ENCODE measurements around the gene COG2.
"Not testable (repeated sequence)": the region's sequence is repeated elsewhere in the genome, so short reads cannot be mapped to it uniquely, and the experiment has no call there.

COG2 gene

DNA sequence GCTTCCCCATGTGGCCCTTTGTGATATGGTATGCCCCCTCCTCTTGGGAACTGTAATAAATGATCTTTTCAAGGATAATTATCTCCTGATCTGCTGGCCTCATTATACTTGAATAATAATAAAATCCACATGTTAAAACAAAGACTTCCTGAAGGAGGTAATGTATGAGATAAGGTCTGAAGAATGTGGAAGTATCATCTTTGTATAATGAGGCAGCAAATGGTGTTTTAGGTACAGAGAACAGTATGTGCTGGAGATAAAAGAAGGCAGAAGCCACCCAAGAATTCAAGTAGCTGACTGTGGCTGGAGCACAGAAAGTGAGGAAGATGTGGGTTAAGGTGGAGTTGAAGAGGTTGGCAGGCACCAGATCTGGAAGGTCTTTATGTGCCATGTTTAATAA, 12.8 kb upstream of the COG2 start:
- DNase-seq, result no peak

DNA sequence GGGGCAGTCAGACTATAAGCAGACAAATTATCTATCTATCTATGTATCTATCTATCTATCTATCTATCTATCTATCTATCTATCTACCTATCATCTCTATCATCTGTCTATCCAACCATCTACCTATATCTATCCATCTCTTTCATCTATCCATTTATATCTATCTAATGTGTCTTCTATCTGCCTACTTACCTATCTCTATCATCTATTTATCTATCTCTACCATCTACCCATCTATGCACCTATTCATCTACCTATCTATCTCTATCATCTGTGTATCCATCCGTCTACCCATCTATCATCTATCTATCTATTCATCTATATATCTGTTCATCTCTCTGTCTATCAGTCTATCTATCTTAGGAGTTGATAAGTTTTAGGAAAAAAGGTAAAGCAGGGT, 10.8 kb upstream of the COG2 start:
- no peak for DNase-seq

DNA sequence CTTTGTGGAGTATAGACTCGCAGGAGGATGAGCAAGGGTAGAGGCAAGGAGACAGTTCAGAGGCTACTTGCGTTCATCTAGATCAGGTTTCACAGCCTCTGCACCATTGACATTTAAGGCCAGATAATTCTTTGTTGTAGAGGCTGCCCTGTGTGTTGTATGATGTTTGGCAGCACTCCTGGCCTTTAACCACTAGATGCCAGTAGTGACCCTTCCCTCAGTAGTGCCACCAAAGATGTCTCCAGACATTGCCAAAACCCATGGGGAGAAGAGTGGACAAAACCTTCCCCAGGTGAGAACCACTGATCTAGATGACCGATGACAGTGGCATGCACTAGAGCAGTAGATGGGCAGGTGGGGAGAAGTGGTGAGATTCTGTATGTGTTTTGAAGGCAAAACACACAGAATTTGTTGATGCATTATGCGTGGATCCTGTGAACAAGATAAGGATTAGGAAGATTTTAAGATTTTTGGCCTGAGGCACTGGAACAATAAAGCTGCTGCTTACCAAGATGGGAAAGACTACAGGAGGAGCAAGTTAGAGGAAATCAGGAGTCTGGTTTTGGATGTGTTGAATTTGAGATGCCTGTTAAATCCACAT, 9.9 kb upstream of the COG2 start:
- no peak for DNase-seq

DNA sequence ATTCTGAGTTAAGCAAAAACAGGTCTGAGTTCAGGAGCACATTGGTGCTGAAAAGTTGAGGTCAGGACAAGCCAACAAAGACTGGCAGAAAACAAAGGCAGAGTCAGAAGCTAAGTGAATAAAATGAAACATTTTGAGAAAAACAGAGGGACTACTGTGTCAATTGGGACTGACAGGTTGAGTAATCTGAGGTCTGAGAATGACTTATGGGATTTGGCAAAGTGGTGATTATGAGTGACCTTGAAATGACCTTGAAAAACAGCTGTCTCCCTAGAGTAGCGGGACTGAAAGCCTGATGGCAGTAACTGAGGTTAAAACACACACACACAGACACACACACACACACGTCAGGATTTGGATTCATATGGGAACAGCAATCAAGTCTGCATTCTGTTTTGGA, 8.8 kb upstream of the COG2 start:
- no peak for DNase-seq

DNA sequence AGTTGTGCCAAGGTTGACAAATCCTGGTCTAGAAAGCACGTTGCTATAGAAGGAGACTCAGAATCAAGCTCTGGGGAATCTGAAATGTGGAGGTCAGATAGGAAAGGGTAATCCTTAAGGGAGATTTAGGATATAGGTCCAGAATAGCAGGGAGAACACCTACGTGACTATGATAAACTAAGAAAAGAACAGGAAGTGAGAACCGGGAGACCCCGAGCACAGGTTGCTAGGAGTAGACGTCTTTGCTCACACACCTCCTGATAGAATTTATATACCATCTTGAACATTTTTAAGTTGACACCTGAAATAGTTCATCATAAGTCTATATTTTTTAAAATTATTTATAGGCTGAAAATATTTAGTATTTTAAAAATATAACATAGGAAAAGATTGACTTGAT, 7.9 kb upstream of the COG2 start:
- DNase-seq, result no peak

DNA sequence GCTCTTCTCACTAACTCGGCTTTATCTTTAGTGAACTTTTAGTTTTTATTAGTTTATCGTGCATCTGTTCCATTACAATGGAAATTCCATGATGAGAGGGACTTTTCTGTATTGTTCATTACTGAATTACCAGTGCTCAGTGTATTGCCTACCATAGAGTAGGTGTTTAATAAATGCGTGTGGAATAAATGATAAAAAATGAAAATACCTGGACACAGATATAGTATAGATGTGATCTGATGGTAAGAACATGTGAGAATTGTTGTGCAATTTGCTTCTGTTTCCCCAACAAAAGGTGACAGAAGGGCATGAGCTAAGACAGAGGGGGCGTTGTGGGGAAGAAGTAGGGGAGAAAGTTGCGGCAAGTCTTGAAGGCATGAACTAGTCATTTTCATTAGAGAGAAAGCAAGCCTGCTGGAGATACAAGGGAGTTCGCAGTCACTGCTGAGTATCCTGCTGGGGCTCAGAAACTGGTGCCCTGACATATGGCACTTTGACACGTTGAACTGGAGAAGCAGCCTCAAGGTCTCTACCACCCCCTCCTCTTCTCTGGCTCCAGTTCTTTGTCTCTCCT, 5.6 kb upstream of the COG2 start:
- DNase-seq, result no peak

DNA sequence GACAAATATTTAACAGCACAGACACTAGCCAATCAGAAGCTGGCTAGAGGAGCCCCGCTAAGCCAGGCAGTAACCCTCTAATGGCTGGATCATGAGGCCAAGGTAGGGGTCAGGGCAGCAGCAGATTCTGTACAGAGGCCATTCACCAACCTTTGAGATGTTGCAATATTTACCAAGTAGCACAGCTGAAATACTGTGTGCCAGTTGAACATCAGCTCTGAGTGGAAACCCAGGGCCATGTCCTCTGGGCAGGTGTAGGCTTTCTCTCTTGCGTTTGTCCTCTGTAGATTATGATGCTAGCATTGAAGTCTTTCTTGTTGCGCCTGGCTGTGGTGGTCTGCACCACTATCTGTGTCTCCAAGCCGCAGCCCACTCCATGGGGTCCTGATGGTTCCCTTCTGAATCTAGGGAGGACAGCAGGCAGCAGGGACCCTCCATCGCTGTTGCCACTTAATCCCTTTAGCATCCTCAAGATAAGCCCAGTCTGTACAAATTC, 2.5 kb upstream of the COG2 start:
- DNase-seq, result no peak

DNA sequence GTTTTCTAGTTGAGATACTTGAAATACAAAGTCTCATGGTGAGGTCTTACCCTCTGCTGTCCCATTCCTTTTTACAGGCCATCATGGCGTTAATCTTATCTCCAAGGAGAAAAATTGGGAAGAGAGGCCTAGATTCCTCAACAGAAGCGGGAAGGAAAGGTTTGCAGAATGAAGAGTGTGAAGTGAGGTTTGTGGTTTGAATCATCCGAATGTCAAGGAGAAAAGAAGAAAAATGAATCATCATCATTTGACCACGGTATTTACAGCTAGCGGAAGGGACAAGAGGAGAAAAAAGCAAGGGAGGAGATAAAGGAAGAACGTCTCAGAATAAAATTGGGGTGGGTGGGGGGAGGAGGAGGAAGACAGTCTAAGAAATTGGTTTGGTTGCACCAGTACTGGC, 935 bp upstream of the COG2 start:
- DNase-seq, result no peak

DNA sequence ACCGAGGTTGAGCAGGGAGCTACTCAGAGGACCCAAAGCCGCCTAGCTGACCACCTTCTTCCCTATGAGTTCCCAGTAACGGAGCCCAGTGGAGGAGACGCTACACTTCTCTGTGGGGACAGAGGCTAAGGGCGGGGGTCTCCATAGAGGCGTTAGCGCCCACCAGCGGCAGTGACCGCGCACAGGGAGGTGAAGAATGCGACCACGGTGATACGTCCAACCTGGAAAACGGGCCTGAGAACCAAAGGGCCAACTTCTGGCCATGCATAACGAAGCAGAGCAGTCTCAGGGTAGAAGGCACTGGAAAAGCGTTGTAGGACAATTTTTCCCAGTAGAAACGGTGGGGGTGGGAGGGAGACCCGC, 400 bp upstream of the COG2 start:
- no peak for DNase-seq

DNA sequence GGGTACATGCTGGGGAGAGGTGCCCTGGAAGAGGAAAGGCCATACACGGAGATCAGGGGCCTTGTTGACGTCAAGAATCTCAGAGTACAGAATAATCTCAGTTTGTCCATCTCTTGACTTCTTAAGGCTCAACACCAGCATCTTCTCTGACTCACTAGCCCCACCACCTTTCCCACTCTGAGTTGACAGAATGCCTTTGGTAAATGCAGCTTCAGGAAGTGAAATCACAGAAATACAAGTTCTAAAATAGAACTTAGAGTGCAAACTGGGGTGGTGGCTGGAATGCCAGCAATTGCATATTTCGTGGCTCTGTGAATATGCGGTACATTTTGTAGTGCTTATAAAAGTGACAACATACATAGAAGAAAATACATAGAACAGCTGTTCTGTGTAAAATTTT, 1.6 kb downstream of the COG2 start:
- no peak for DNase-seq

DNA sequence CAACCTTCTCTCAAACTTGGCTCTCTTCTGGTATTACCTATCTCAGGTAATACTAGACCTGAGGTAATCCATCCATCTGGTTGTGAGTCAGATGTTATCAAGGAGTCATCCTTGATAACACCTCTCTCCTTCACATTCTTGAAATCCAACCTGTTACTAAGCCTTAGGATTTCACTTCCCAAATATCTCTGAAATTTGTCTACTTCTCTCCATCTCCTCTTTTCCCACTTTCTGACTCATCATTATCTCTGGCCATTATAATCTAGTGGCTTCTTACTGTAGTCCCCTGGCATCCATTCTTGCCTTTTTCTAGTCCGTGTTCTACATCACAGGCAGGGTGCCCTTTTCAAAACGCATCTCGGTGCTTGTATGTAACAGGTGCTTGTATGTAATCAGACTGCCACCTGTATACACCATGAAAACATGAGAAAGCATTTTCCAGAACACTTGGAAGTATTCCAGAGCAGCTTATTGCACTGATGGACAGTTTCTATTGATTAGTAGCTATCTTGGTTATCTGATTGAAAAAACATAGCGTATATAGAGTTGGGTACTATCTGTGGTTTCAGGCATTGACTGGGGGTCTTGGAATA, 4.5 kb downstream of the COG2 start:
- DNase-seq, result no peak

DNA sequence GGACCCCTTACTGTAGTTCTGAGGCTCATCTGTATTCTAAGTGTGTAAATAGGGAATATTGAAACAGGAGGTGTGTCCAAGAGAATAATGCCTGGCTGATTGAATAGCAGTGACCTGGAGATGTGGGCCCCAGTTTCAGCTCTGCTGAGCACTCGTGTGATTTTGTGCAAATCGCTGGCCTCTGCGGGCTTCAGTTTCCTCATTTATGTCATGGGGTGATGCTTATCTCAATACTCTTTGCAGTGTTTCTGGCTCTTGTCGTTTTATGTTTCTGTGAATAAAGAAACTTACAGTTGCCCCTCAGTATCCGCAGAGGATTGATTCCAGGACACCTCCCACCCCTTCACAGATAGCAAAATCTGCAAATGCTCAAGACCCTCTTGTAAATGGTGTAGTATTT, 5.0 kb downstream of the COG2 start:
- no peak for DNase-seq

DNA sequence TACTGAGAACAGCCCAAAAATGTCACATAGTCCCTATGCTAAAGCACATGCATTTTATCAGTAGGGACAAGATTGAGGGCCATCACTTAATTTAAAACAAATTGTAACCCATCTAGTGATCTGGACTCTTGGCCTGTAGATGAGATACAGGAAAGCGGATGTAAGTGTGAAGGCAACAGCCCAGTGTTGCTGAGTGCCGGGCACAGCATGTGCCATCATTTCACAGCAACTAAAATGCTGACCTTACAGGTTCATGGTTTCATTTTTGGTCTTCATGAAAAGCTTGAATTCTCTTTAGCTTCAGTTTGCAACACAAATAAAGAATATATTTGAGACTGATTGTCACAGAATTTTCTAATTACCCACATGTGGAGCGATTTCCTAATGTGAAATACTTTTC, 5.8 kb downstream of the COG2 start:
- no peak for DNase-seq

DNA sequence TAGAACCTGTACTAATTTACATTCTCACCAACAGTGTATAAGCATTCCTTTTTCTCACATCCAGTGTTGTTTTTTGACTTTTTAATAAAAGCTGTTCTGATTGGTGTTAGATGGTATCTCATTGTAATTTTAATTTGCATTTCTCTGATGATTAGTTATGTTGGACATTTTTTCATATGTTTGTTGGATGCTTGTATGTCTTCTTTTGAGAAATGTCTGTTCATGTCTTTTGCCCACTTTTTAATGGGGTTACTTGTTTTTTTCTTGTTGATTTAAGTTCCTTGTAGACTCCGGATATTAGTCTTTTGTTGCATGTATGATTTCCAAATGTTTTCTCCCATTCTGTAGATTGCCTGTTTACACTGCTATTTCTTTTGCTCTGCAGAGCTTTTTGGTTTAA, 8.0 kb downstream of the COG2 start:
- no peak for DNase-seq

DNA sequence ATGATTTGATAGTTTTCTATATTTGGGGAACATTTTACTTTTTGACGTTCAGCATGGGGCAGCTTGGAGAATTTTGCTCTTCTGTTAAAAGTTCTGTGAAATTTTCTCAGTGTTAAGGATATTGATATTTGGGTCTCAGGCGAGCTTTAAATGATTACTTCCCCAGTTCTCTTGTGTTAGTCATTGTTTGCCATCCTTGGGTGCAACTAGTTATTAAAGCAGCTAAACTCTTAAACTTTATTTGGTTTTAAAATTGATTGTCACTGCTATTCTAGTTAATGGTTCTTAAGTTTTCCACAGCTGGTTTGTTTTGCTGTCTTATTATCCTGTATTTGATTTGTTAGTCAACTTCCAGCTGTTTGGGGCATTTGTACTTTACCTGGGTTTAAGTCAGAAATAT, 9.0 kb downstream of the COG2 start:
- DNase-seq, result no peak

DNA sequence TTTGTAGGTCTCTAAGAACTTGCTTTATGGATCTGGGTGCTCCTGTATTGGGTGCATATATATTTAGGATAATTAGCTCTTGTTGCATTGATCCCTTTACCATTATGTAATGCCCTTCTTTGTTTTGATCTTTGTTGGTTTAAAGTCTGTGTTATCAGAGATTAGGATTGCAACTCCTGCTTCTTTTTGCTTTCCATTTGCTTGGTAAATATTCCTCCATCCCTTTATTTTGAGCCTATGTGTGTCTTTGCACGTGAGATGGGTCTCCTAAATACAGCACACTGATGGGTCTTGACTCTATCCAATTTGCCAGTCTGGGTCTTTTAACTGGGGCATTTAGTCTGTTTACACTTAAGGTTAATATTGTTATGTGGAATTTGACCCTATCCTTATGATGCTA, 14.4 kb downstream of the COG2 start:
- not testable (repeated sequence) for DNase-seq

DNA sequence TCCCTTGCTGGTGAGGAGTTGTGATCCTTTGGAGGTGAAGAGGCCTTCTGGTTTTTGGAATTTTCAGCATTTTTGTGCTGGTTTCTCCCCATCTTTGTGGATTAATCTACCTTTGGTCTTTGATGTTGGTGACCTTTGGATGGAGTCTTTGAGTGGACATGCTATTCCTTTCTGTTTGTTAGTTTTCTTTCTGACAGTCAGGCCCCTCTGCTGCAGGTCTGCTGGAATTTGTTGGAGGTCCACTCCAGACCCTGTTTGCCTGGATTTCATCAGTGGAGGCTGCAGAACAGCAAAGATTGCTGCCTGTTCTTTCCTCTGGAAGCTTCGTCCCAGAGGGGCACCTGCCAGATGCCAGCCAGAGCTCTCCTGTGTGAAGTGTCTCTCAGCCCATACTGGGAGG, 15.8 kb downstream of the COG2 start:
- not testable (repeated sequence) for DNase-seq

DNA sequence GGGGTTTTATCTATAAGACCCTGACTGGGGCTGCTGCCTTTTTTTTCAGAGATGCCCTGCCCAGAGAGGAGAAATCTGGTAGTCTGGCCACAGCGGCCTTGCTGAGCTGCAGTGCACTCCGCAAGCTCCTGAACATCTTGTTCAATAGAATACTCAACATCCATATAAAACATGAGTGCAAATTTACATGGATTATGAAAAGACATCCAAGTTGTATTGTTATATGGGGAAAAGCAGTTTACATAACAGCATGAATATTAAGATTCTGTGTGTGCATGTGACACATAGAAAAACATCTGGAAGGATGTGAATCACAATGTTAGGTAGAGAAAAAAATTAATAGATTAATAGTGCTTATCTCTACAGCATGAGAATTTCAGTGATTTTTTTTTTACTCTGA, 16.4 kb downstream of the COG2 start:
- DNase-seq, result no peak

DNA sequence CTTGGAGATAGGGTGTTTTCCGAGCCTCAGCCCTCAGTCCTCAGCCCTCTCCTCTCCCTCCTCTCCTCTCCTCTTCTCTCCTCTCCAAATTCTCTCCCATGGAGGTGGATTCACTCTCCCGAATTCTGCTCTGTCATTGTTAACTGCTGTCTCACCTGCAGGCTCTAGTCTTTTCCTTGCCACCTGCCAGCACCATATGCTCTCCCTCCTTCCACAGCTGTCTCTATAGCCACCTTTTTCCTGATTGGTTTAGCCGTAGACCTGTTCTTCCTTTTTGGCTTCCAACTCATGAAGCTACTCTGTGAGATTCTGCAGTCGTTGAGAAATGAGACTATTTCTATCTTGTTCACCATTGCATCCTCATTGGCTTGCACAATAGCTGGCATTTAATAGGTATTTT, 19.7 kb downstream of the COG2 start:
- no peak for DNase-seq

DNA sequence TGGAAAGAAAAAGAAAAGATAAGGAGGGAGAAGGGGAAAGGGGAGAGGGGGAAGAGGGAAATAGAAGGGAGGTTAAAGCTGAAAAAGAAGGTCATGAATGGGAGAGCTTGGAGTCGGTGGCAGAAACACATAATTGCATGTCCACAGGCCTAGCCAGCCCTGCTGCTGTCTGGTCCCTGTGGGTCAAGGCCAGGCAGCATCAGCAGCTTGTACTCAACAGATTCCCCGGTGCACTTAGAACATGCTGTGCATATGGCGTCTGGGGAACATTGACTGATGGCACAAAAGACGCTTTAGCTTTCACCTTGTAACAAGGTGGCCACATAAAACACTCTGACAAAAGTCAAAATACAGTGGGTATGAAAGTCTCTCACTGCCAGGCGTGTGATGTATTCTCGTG, 25.9 kb downstream of the COG2 start:
- no peak for DNase-seq

DNA sequence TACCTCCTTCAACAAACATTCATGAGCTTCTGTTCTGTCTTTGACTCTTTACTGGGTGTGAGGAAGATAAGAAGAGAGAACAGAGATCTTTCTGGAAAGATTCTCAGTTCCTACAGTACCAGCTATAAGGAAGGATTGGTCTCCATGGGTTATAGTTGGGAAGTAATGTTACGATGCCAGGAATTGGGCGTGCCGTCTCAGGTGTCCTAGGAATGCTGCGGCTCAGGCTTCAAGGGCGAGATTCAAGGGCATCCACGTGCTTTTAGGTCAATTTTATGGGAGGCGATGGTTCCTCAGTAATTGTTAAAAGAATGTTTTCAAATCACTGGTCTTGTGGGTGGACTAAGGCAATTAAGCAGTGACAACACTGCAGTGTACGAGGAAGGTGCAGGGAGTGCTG, 27.3 kb downstream of the COG2 start:
- DNase-seq, result no peak

DNA sequence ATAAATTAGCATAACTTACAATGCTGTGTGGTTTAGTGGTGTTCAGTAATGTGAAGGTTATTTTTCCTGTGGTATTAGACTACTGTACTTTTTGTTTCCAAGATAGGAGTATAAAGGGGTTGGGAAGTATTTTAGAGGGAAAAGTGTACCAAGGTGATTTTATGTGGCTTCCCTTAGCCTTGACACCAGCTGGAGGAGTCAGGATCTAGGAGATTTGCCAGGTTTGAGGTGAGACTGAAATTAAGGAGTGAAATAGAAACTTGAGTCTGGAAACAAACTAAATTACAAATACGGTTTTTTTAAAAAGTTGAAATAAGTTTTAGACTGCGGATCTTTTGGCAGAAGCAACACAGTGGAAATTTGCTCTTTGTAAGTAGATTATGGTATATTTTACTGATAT, 32.3 kb downstream of the COG2 start:
- DNase-seq, result no peak

DNA sequence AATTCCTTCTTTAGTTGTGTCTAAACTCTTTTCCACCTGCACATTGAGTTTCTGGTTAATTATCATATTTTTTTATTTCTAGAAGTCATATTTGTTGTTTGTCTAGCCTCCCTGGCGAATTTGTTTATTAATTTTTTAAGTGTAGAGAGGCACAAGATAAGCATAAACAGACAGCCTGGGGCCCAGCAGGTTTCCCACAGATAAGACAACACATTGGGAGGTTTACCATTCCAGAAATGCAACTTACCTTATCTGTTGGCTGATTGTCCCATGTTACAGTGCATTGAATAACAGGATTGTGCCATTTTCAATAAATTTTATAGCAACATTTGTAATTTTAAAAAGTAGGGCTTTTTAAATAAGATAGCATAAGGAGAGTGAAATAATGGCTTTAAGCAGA, 34.9 kb downstream of the COG2 start:
- DNase-seq, result no peak

DNA sequence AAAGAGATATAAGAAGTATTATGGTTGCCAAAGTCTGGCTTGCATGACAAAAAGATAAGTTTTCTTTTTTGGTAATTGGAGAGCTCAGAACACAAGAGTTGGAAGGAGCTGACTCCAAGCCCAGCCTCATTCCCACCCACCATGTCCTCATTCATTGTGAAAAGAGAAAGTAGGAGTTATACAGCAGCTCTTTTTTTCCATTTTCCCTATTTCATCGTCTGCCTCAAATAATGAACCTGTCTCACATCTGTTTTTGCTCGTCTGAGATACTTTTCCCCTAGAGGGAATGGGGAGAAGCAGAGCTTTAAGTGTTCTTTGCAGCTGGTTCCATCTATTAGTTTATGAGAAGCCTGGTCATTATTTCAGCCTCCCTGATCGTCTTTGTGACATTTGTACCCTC, 36.9 kb downstream of the COG2 start:
- no peak for DNase-seq

DNA sequence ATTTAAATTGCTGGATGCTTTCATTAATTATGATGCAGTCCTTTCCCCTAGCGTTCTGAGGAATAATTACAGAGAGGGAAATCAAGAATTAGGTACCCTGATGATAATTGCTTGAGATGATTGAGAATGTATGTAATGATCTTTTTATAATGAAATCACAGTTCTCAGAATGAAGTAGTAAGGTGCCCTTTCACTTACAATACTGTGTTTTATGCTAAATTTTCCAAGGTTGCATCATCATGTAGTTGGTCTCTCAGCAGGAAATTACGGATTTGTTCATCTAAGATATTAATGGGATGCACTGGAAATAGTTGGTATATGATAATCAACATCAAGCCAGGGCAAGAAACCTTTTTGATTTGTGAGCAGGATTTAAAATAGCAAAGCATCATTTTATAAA, 37.5 kb downstream of the COG2 start:
- no peak for DNase-seq

Measured in activated CD8-positive, alpha-beta memory T cell treated with anti-CD3 and anti-CD28 coated beads, Interleukin-2, amount 50 U/mL, for 48 hours (primary cell).